ENCODE measurements around the gene PCDH17. TPM values are rescaled to one million over a fixed set of nuclear protein-coding genes. Genes with fewer than 3 reads are reported as not detected.

The PCDH17 gene
- total RNA-seq, 1 donor from 2014 or later, result 3.1 TPM

- intact Hi-C loops (cut with micrococcal nuclease), result no loop called here
- Histone ChIP-seq H3K36me3 (peaks cover 7% of the 10 kb centered on the region), H3K9me3 (replicated peaks) (no peaks in the 10 kb centered on the region), H3K27me3 (ENCODE audit: low read depth) (no peaks in the 10 kb centered on the region), H3K27ac (replicated peaks) (no peak overlapping the region), H3K4me3 (no peak overlapping the region), H3K4me1 (no peaks in the 10 kb centered on the region)
- no peak for TF ChIP-seq CTCF (IDR thresholded peaks at IDR 0.05; ENCODE audit: borderline replicate concordance)
- no peak for DNase-seq
Measured at GRCh38 chr13:57673197-57673596, 41.7 kb downstream of the PCDH17 start.

- no peak for TF ChIP-seq CTCF (IDR thresholded peaks at IDR 0.05; ENCODE audit: borderline replicate concordance)
- H3K36me3 ChIP-seq, result peaks cover 7% of the 10 kb centered on the region
- no peaks in the 10 kb centered on the region for H3K4me1 ChIP-seq
- no peak overlapping the region for H3K27ac ChIP-seq (replicated peaks)
- intact Hi-C loops (cut with micrococcal nuclease), result no loop called here
- no peak overlapping the region for H3K4me3 ChIP-seq
- no peak for DNase-seq
- no peaks in the 10 kb centered on the region for H3K27me3 ChIP-seq (ENCODE audit: low read depth)
- H3K9me3 ChIP-seq (replicated peaks), result no peaks in the 10 kb centered on the region
Measured at GRCh38 chr13:57675526-57675925, 44.0 kb downstream of the PCDH17 start.

DNA sequence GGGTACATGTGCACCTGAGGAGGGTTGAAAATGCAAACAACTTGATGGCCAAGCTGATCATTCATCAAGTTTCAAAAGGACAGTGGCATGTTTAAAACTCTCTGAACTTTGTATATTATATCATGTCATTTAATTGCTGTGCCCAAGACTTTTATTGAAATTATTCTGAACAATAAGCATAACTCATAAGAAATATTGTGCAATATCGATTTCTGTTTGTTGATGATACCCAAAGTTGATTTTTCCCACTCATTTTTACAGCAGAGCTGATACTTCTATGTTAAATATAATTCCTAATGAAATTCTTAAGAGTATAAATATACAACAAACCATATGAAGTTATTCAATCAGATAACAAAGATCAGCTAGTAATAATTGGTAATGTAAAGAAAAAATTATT is 49.1 kb downstream of the PCDH17 start:
- Histone ChIP-seq H3K4me3 (no peak overlapping the region), H3K4me1 (no peaks in the 10 kb centered on the region), H3K27ac (replicated peaks) (no peak overlapping the region), H3K9me3 (replicated peaks) (no peaks in the 10 kb centered on the region), H3K27me3 (ENCODE audit: low read depth) (no peaks in the 10 kb centered on the region), H3K36me3 (no peaks in the 10 kb centered on the region)
- TF ChIP-seq CTCF (IDR thresholded peaks at IDR 0.05; ENCODE audit: borderline replicate concordance), result no peak
- no peak for DNase-seq
- intact Hi-C loops (cut with micrococcal nuclease), result no loop called here

GRCh38 chr13:57682128-57682716 is 50.7 kb downstream of the PCDH17 start:
- Histone ChIP-seq H3K27me3 (ENCODE audit: low read depth) (no peaks in the 10 kb centered on the region), H3K36me3 (no peaks in the 10 kb centered on the region), H3K27ac (replicated peaks) (no peak overlapping the region), H3K4me3 (no peak overlapping the region), H3K9me3 (replicated peaks) (no peaks in the 10 kb centered on the region), H3K4me1 (no peaks in the 10 kb centered on the region)
- intact Hi-C loops (cut with micrococcal nuclease), result no loop called here
- no peak for DNase-seq
- no peak for TF ChIP-seq CTCF (IDR thresholded peaks at IDR 0.05; ENCODE audit: borderline replicate concordance)

DNA sequence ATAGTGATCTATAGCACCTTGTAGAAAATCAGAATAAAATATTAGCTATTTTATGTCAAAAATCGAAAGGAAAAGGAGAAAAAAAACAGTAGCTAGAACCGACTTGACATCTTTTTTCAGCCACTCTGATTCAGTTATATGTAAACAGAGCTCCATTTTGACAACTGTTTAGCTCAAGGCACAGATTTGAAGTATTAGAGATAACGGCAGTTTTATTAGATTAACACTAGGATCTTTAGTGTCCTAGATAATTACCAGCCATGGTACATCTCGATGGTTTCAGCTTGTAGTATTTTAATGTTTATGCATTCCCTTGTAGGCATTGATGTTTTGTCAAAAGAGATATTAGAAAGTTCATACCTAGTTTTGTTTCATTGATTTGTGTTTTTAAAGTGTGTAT is 67.3 kb downstream of the PCDH17 start:
- no peak overlapping the region for H3K4me3 ChIP-seq
- no peak for TF ChIP-seq CTCF (IDR thresholded peaks at IDR 0.05; ENCODE audit: borderline replicate concordance)
- no peaks in the 10 kb centered on the region for H3K27me3 ChIP-seq (ENCODE audit: low read depth)
- no peak overlapping the region for H3K27ac ChIP-seq (replicated peaks)
- DNase-seq, result no peak
- H3K4me1 ChIP-seq, result no peaks in the 10 kb centered on the region
- H3K36me3 ChIP-seq, result no peaks in the 10 kb centered on the region
- intact Hi-C loops (cut with micrococcal nuclease), result no loop called here
- H3K9me3 ChIP-seq (replicated peaks), result no peaks in the 10 kb centered on the region
